GM19351 (cell line): Measurements from ENCODE around the gene COPS7B.
"Not testable (repeated sequence)": the region's sequence is repeated elsewhere in the genome, so short reads cannot be mapped to it uniquely, and the experiment has no call there.

ENCODE experiments used
- ATAC-seq: cut with Tn5 transposase; IDR thresholded peaks from one replicate; pipeline ENCODE4 v1.9.1; 2021; ENCODE audit warnings: mild to moderate bottlenecking, moderate library complexity; ENCODE audit not compliant: unreplicated experiment

The COPS7B gene

GRCh38 chr2:231786177-231786916 lies at the start of gene COPS7B:
Gene COPS7B (plus strand): TSS chr2:231786445. CDS start chr2:231788571, 2,126 bp downstream.
- ATAC-seq = peak; percentile 65

GRCh38 chr2:231737761-231738160 lies 48.5 kb upstream of the COPS7B start:
- ATAC-seq = no peak

- no peak for ATAC-seq
Observed at GRCh38 chr2:231743376-231744116, 42.7 kb upstream of the COPS7B start.

GRCh38 chr2:231745303-231746038 lies 40.8 kb upstream of the COPS7B start:
- no peak for ATAC-seq

- not testable (repeated sequence) for ATAC-seq
Observed at GRCh38 chr2:231748153-231748896, 37.9 kb upstream of the COPS7B start.

- not testable (repeated sequence) for ATAC-seq
Observed at GRCh38 chr2:231749016-231749415, 37.2 kb upstream of the COPS7B start.

- ATAC-seq = no peak
Observed at GRCh38 chr2:231751042-231751815, 35.0 kb upstream of the COPS7B start.

GRCh38 chr2:231752061-231752460 lies 34.2 kb upstream of the COPS7B start:
- no peak for ATAC-seq

- no peak for ATAC-seq
Observed at GRCh38 chr2:231761735-231762134, 24.5 kb upstream of the COPS7B start.

GRCh38 chr2:231764124-231764523 lies 22.1 kb upstream of the COPS7B start:
- ATAC-seq = no peak

GRCh38 chr2:231764760-231765159 lies 21.5 kb upstream of the COPS7B start:
- no peak for ATAC-seq

GRCh38 chr2:231765496-231765929 lies 20.7 kb upstream of the COPS7B start:
- ATAC-seq = no peak

- no peak for ATAC-seq
Observed at GRCh38 chr2:231769170-231770136, 16.8 kb upstream of the COPS7B start.

GRCh38 chr2:231780123-231780908 lies 5.9 kb upstream of the COPS7B start:
- peak; percentile 4 for ATAC-seq

- peak; percentile 86 for ATAC-seq
Observed at GRCh38 chr2:231780909-231781797, 5.1 kb upstream of the COPS7B start, which contains the start of gene PDE6D. Gene PDE6D (minus strand): TSS chr2:231781282. CDS start chr2:231781114, 168 bp downstream.

- ATAC-seq = no peak
Observed at GRCh38 chr2:231781798-231782726, 4.2 kb upstream of the COPS7B start.
